Endothelial cell of umbilical vein (primary cell): Measurements from ENCODE around the gene GTF2A2. TPM values are rescaled to one million over a fixed set of nuclear protein-coding genes. Genes with fewer than 3 reads are reported as not detected.

Experiments used
- BruUV-seq: library from RNA; stranded (reverse); fragments of 400-500 nt; replicated peaks from 2 replicates; lab custom pipeline; 2021; lab: Mats Ljungman, UMichigan
- CTCF ChIA-PET: fragments of 300-600, 350-600 bp; sonication (Branson Sonifier 250); formaldehyde crosslinking; loops from one replicate; lab custom pipeline; 2021; ENCODE audit warnings: antibody characterized with exemption, inconsistent platforms; lab: Charles Lee
- POLR2A ChIA-PET: fragments of 300-600, 350-600 bp; sonication (Branson Sonifier 250); formaldehyde crosslinking; loops from one replicate; lab custom pipeline; 2021; ENCODE audit warnings: antibody characterized with exemption, inconsistent platforms; lab: Charles Lee
- DNase-seq: peaks from one replicate; pipeline ENCODE4 v3.0.0-alpha.2; 2011; ENCODE audit warnings: low read depth, low spot score
- FAIRE-seq: peaks from 2 replicates; lab custom pipeline; 2011; peaks lifted over from hg19 to GRCh38; lab: Jason Lieb, UNC
- H2AFZ ChIP-seq: 2 replicates; pipeline ENCODE4 v1.6.0; 2012; ENCODE audit warnings: low read depth, low read length, control low read depth, inconsistent platforms
- H3K27ac ChIP-seq: 2 replicates; pipeline ENCODE4 v1.5.1; 2011; ENCODE audit warnings: low read depth, mild to moderate bottlenecking, control low read depth, low read length, moderate library complexity; ENCODE audit not compliant: insufficient read depth
- H3K27me3 ChIP-seq, 2 experiments: 2 replicates each; pipeline versions ENCODE4 v1.6.0 to v1.6.1; 2011; ENCODE audit warnings: low read length in 2 of 2, mixed read lengths in 1 of 2; ENCODE audit not compliant: control insufficient read depth in 2 of 2, insufficient read depth in 2 of 2
- H3K36me3 ChIP-seq, 2 experiments: 2 replicates in 1 of 2; 3 replicates in 1 of 2; pipeline ENCODE4 v1.5.1; 2011; ENCODE audit warnings: low read length in 2 of 2, mild to moderate bottlenecking in 1 of 2, moderate library complexity in 1 of 2; ENCODE audit not compliant: control insufficient read depth in 2 of 2, insufficient read depth in 2 of 2; ENCODE audit errors: extremely low read depth in 1 of 2
- H3K4me1 ChIP-seq: 3 replicates; pipeline ENCODE4 v1.5.1; 2011; ENCODE audit warnings: mild to moderate bottlenecking, low read length; ENCODE audit not compliant: control insufficient read depth, insufficient read depth; ENCODE audit errors: extremely low read depth
- H3K4me2 ChIP-seq: 2 replicates; pipeline ENCODE4 v1.6.1; 2011; ENCODE audit warnings: low read length, control low read depth, mixed read lengths; ENCODE audit not compliant: insufficient read depth
- H3K4me3 ChIP-seq, 3 experiments: fragments of 200-600 bp in 1 of 3; sonication (generic), shearing (Covaris generic) in 1 of 3; replicated peaks in 1 of 3; 2 replicates each; pipeline ENCODE4 v1.5.1; 2011 to 2016; ENCODE audit warnings: control low read depth in 3 of 3, low read length in 3 of 3, mild to moderate bottlenecking in 2 of 3, inconsistent platforms in 1 of 3, low read depth in 1 of 3, moderate library complexity in 1 of 3; ENCODE audit not compliant: insufficient read depth in 1 of 3
- H3K79me2 ChIP-seq: 2 replicates; pipeline ENCODE4 v1.6.0; 2012; ENCODE audit warnings: low read length, inconsistent platforms; ENCODE audit not compliant: control insufficient read depth, insufficient read depth
- H3K9ac ChIP-seq: replicated peaks from 2 replicates; pipeline ENCODE3; 2011; ENCODE audit warnings: low read length, control low read depth; ENCODE audit not compliant: insufficient read depth; ENCODE audit errors: extremely low read depth
- H3K9me1 ChIP-seq: replicated peaks from 3 replicates; pipeline ENCODE4 v1.6.0; 2011; ENCODE audit warnings: mild to moderate bottlenecking, low read length; ENCODE audit not compliant: control insufficient read depth, insufficient read depth; ENCODE audit errors: extremely low read depth
- H3K9me3 ChIP-seq: replicated peaks from 2 replicates; pipeline ENCODE4 v1.5.1; 2012; ENCODE audit warnings: low read length, inconsistent platforms; ENCODE audit not compliant: control insufficient read depth, insufficient read depth
- H4K20me1 ChIP-seq: replicated peaks from 2 replicates; pipeline ENCODE3; 2011; ENCODE audit warnings: mild to moderate bottlenecking, low read length; ENCODE audit not compliant: control insufficient read depth, insufficient read depth; ENCODE audit errors: extremely low read depth
- CTCF ChIP-seq, 2 donors: IDR thresholded peaks; 1 replicate in 1 of 2; 2 replicates in 1 of 2; pipeline ENCODE4 v1.5.1; 2011; ENCODE audit warnings: low read length in 2 of 2, mild to moderate bottlenecking in 2 of 2, moderate library complexity in 2 of 2, control low read depth in 1 of 2, inconsistent platforms in 1 of 2, low read depth in 1 of 2; ENCODE audit not compliant: insufficient read depth in 1 of 2; ENCODE audit errors: extremely low read depth in 1 of 2
- JUN ChIP-seq: IDR thresholded peaks from 2 replicates; pipeline ENCODE4 v1.6.1; 2011; ENCODE audit warnings: borderline replicate concordance, low read depth; ENCODE audit not compliant: insufficient read length, insufficient read depth
- dilution Hi-C: fragments of 300-500 bp; cut with MboI; formaldehyde crosslinking; loops from one replicate; pipeline ENCODE4 v1.15.0; 2019; ENCODE audit warnings: low sequenced_read_pairs; ENCODE audit not compliant: extremely low pct_ligation_motif_present
- intact Hi-C: fragments of 100-400 bp; cut with micrococcal nuclease; formaldehyde crosslinking; loops from one replicate; pipeline ENCODE4 v1.10.0; 2022
- polyA plus RNA-seq, 4 experiments: library from polyadenylated mRNA; depleted of rRNA in 3 of 4; stranded (reverse) in 3 of 4; unstranded in 1 of 4; fragments of >200 nt; gene quantifications; 2 replicates each; pipeline versions ENCODE4 v1.2.1 to v1.2.3, GENCODE V29; 2011 to 2012; ENCODE audit warnings: missing spikeins in 1 of 4
- total RNA-seq: library from RNA; stranded (reverse); gene quantifications from 2 replicates; pipeline ENCODE4 v1.2.3, GENCODE V29; 2021

The GTF2A2 gene
- total and polyA plus RNA-seq, 2 donors (not counting 3 experiments of a cell fraction or from before 2014, with no cell fraction given): 67.9 to 128 TPM

- BruUV-seq: no TSS peak
These were observed 34.0 kb upstream of the GTF2A2 start for GRCh38 chr15:59691194-59691805.

More at GRCh38 chr15:59691194-59691805, 34.0 kb upstream of the GTF2A2 start:
- Histone ChIP-seq H4K20me1 (no peaks in the 10 kb centered on the region), H3K9ac (no peak overlapping the region), H3K9me3 (no peaks in the 10 kb centered on the region), H3K27me3 (no peaks in the 10 kb centered on the region), H2AFZ (no peak overlapping the region), H3K27ac (no peak overlapping the region), H3K4me1 (peaks cover 22% of the 10 kb centered on the region), H3K4me2 (no peak overlapping the region), H3K9me1 (no peaks in the 10 kb centered on the region), H3K36me3 (no peaks in the 10 kb centered on the region), H3K4me3 (no peak overlapping the region), H3K79me2 (peaks cover 28% of the 10 kb centered on the region)
- CTCF ChIA-PET: interaction anchor here (0.6 to 4.5 kb wide), 38 partner anchors 8 to 829 kb away, joined by 3 to 188 read pairs (median 4); no protein-coding TSS in a partner anchor
- POLR2A ChIA-PET: interaction anchor here (0.6 to 0.9 kb wide), 3 partner anchors 106 to 637 kb away, joined by 3 read pairs; no protein-coding TSS in a partner anchor
- TF ChIP-seq JUN (no peak), CTCF (IDR thresholded peaks at IDR 0.05; ENCODE audit: extremely low read depth in 1 of 2, insufficient read depth in 1 of 2, low read depth in 1 of 2, low read length in 2 of 2) (peak; percentile 45 to 51)
- DNase-seq (peak; percentile 78), FAIRE-seq (peak; percentile 69)
- intact Hi-C loops: loop anchor here (1.0 to 10.0 kb wide), 4 partner anchors 224 to 636 kb away; partner anchors contain the start of gene FOXB1
- dilution Hi-C loops: no loop called here
